ENCODE results near the gene PRKCA. TPM values are rescaled to one million over a fixed set of nuclear protein-coding genes. Genes with fewer than 3 reads are reported as not detected.

Gene PRKCA
- polyA plus RNA-seq, 2 of the 4 experiments (the other 2 are of a cell fraction): 28.8 to 65.0 TPM

DNA sequence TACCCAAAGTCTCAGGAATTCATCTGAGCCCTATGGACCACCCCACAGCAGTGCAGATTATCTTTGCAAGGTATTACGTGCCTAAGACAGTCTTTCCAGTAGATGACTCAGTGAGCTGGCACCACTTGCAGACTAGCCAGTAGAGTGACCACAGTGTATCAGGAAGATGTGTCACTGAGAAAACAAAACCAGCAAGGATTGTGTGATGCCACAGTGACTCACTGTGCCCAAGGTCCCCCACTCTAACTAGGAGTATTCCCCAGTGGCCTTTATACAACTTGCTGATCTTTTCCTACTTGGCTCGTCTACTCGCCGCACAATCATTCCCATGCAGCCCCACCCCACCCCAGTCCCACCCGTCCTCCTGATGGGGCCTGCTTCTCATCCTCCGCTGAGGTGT lies 26.8 kb upstream of the PRKCA start:
- 2% methylated on average over 5 of the region's 6 CpGs for WGBS (ENCODE audit: missing lambda C conversion rate)
- peak overlapping the region; percentile 91 to 92 for H3K27ac ChIP-seq
- ATAC-seq (peak; percentile 94 to 97), DNase-seq (ENCODE audit: low read depth in 1 of 2, low spot score in 1 of 2) (peak; percentile 97 to 98), FAIRE-seq (peak; percentile 98)
- CTCF ChIA-PET: interaction anchor here (0.7 to 5.2 kb wide), 16 partner anchors 9 to 398 kb away, joined by 3 to 31 read pairs (median 5); partner anchors contain the start of gene PRKCA
- peaks cover 12% of the 10 kb centered on the region for H3K9me3 ChIP-seq
- H3K4me2 ChIP-seq: peak overlapping the region; percentile 78
- peaks cover 59% of the 10 kb centered on the region for H3K4me1 ChIP-seq
- no peak overlapping the region for H3K4me3 ChIP-seq
- POLR2A ChIA-PET: interaction anchor here (0.8 to 1.4 kb wide), 2 partner anchors 27 to 233 kb away, joined by 3 to 4 read pairs; partner anchors contain the start of gene PRKCA
- TF ChIP-seq, protein P1, sequence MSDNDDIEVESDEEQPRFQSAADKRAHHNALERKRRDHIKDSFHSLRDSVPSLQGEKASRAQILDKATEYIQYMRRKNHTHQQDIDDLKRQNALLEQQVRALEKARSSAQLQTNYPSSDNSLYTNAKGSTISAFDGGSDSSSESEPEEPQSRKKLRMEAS (IDR thresholded peaks at IDR 0.05): peak; percentile 91
- TF ChIP-seq MAFK (IDR thresholded peaks at IDR 0.05; ENCODE audit: partially characterized antibody) (peak; percentile 49), ZNF302 (CRISPR knock-in tag; IDR thresholded peaks at IDR 0.05) (no peak), CBX8 (IDR thresholded peaks at IDR 0.05) (no peak), RNF2 (IDR thresholded peaks at IDR 0.05; ENCODE audit: borderline replicate concordance, low read depth) (no peak), POLR2AphosphoS2 (conservative IDR thresholded peaks at IDR 0.05; ENCODE audit: low read length) (no peak), KDM1A (IDR thresholded peaks at IDR 0.05; ENCODE audit: low read depth) (no peak), JUNB (IDR thresholded peaks at IDR 0.05) (peak; percentile 100), FOSB (CRISPR knock-in tag; IDR thresholded peaks at IDR 0.05) (no peak), KDM5A (IDR thresholded peaks at IDR 0.05) (no peak), CBX2 (IDR thresholded peaks at IDR 0.05; ENCODE audit: borderline replicate concordance, low read depth) (no peak), ZSCAN20 (CRISPR knock-in tag; IDR thresholded peaks at IDR 0.05) (no peak), HEYL (CRISPR knock-in tag; IDR thresholded peaks at IDR 0.05) (no peak), RFX5 (IDR thresholded peaks at IDR 0.05) (no peak), CHD2 (IDR thresholded peaks at IDR 0.05; ENCODE audit: low read length, partially characterized antibody) (no peak), NR3C1 (IDR thresholded peaks at IDR 0.05) (no peak), TP53 (CRISPR knock-in tag; IDR thresholded peaks at IDR 0.05) (no peak), NFE2L2 (conservative IDR thresholded peaks at IDR 0.05; ENCODE audit: low read length) (no peak), MYC (IDR thresholded peaks at IDR 0.05; ENCODE audit: borderline replicate concordance, low read length) (no peak), FOSL2 (IDR thresholded peaks at IDR 0.05) (peak; percentile 100), FOSL2 (CRISPR knock-in tag; IDR thresholded peaks at IDR 0.05) (peak; percentile 99), EHMT2 (IDR thresholded peaks at IDR 0.05; ENCODE audit: low read depth) (no peak), HOXA7 (CRISPR knock-in tag; IDR thresholded peaks at IDR 0.05) (no peak), ZC3H11A (IDR thresholded peaks at IDR 0.05) (no peak), HOXB13 (CRISPR knock-in tag; IDR thresholded peaks at IDR 0.05; ENCODE audit: low read depth) (no peak), ZFP36 (IDR thresholded peaks at IDR 0.05; ENCODE audit: borderline replicate concordance, partially characterized antibody) (no peak), MAZ (IDR thresholded peaks at IDR 0.05; ENCODE audit: borderline replicate concordance, low read depth, low read length) (no peak), POLR2A (IDR thresholded peaks at IDR 0.05; ENCODE audit: low read length) (no peak), HDAC2 (IDR thresholded peaks at IDR 0.05) (no peak), BHLHE40 (IDR thresholded peaks at IDR 0.05; ENCODE audit: low read depth, low read length) (no peak), RARB (CRISPR knock-in tag; IDR thresholded peaks at IDR 0.05) (no peak), ESRRA (IDR thresholded peaks at IDR 0.05; ENCODE audit: borderline replicate concordance, low read length) (no peak), TFCP2L1 (CRISPR knock-in tag; IDR thresholded peaks at IDR 0.05) (no peak), RAD21 (conservative IDR thresholded peaks at IDR 0.05 in 1 of 2, IDR thresholded peaks at IDR 0.05 in 1 of 2) (peak; percentile 70 to 87)
- TF ChIP-seq, protein P2, sequence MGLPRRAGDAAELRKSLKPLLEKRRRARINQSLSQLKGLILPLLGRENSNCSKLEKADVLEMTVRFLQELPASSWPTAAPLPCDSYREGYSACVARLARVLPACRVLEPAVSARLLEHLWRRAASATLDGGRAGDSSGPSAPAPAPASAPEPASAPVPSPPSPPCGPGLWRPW (IDR thresholded peaks at IDR 0.05): peak; percentile 34; the same call in 1 of the 2 replicates
- TF ChIP-seq, protein P3, sequence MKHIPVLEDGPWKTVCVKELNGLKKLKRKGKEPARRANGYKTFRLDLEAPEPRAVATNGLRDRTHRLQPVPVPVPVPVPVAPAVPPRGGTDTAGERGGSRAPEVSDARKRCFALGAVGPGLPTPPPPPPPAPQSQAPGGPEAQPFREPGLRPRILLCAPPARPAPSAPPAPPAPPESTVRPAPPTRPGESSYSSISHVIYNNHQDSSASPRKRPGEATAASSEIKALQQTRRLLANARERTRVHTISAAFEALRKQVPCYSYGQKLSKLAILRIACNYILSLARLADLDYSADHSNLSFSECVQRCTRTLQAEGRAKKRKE (CRISPR knock-in tag; IDR thresholded peaks at IDR 0.05; ENCODE audit: low read depth): no peak
- TF ChIP-seq, protein P4, sequence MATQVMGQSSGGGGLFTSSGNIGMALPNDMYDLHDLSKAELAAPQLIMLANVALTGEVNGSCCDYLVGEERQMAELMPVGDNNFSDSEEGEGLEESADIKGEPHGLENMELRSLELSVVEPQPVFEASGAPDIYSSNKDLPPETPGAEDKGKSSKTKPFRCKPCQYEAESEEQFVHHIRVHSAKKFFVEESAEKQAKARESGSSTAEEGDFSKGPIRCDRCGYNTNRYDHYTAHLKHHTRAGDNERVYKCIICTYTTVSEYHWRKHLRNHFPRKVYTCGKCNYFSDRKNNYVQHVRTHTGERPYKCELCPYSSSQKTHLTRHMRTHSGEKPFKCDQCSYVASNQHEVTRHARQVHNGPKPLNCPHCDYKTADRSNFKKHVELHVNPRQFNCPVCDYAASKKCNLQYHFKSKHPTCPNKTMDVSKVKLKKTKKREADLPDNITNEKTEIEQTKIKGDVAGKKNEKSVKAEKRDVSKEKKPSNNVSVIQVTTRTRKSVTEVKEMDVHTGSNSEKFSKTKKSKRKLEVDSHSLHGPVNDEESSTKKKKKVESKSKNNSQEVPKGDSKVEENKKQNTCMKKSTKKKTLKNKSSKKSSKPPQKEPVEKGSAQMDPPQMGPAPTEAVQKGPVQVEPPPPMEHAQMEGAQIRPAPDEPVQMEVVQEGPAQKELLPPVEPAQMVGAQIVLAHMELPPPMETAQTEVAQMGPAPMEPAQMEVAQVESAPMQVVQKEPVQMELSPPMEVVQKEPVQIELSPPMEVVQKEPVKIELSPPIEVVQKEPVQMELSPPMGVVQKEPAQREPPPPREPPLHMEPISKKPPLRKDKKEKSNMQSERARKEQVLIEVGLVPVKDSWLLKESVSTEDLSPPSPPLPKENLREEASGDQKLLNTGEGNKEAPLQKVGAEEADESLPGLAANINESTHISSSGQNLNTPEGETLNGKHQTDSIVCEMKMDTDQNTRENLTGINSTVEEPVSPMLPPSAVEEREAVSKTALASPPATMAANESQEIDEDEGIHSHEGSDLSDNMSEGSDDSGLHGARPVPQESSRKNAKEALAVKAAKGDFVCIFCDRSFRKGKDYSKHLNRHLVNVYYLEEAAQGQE (IDR thresholded peaks at IDR 0.05): no peak
- TF ChIP-seq, protein P5, sequence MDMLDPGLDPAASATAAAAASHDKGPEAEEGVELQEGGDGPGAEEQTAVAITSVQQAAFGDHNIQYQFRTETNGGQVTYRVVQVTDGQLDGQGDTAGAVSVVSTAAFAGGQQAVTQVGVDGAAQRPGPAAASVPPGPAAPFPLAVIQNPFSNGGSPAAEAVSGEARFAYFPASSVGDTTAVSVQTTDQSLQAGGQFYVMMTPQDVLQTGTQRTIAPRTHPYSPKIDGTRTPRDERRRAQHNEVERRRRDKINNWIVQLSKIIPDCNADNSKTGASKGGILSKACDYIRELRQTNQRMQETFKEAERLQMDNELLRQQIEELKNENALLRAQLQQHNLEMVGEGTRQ (IDR thresholded peaks at IDR 0.05): no peak
- TF ChIP-seq, protein P6, sequence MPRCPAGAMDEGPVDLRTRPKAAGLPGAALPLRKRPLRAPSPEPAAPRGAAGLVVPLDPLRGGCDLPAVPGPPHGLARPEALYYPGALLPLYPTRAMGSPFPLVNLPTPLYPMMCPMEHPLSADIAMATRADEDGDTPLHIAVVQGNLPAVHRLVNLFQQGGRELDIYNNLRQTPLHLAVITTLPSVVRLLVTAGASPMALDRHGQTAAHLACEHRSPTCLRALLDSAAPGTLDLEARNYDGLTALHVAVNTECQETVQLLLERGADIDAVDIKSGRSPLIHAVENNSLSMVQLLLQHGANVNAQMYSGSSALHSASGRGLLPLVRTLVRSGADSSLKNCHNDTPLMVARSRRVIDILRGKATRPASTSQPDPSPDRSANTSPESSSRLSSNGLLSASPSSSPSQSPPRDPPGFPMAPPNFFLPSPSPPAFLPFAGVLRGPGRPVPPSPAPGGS (IDR thresholded peaks at IDR 0.05): peak; percentile 94; the same call in 2 of the 3 replicates
